Panc1 (cell line): ENCODE data around the gene WDR70. TPM values are rescaled to one million over a fixed set of nuclear protein-coding genes. Genes with fewer than 3 reads are reported as not detected.

ENCODE experiments used
- total RNA-seq: library from RNA; stranded (reverse); gene quantifications from one replicate; pipeline ENCODE4 v1.2.1, GENCODE V29; 2021; ENCODE audit not compliant: unreplicated experiment

WDR70 gene
- total RNA-seq, 1 experiment from 2014 or later = 29.5 TPM

Other genes with a start within 250 kb of the WDR70 start
- gene CPLANE1, start 129.9 kb upstream of the WDR70 start, total RNA-seq = 18.1 TPM
- 58.5 TPM for gene NUP155, start 8.2 kb upstream of the WDR70 start, total RNA-seq